GM12878 (cell line): ENCODE results near the gene TBC1D5. TPM values are rescaled to one million over a fixed set of nuclear protein-coding genes. Genes with fewer than 3 reads are reported as not detected.

Experiments used
- ATAC-seq: fragments of 200-7000 bp; cut with Tn5 transposase; 3 replicates; pipeline ENCODE4 v1.9.1; 2020; ENCODE audit warnings: mild to moderate bottlenecking, moderate library complexity
- BruUV-seq: library from RNA; stranded (reverse); fragments of 400-500 nt; replicated peaks from 2 replicates; lab custom pipeline; 2021; lab: Mats Ljungman, UMichigan
- CTCF ChIA-PET: fragments of 300-600 bp; sonication (Branson Sonifier 250); formaldehyde crosslinking; extraction: SDS; loops from one replicate; lab custom pipeline; 2021; ENCODE audit warnings: inconsistent platforms; lab: Yijun Ruan, JAX
- POLR2A ChIA-PET: fragments of 350-600 bp; formaldehyde crosslinking; extraction: SDS; loops from one replicate; lab custom pipeline; 2021; ENCODE audit warnings: inconsistent platforms; lab: Charles Lee
- RAD21 ChIA-PET: fragments of 300-600 bp; sonication (Branson Sonifier 250); formaldehyde crosslinking; loops from one replicate; lab custom pipeline; 2023; ENCODE audit warnings: antibody characterized with exemption; ENCODE audit not compliant: unreplicated experiment; lab: Charles Lee
- SMC1A ChIA-PET: fragments of 300-600 bp; sonication (Branson Sonifier 250); formaldehyde crosslinking; loops from one replicate; lab custom pipeline; 2023; ENCODE audit not compliant: unreplicated experiment, uncharacterized antibody; lab: Charles Lee
- DNase-seq: peaks from one replicate; pipeline ENCODE4 v3.0.0-alpha.2; 2011; ENCODE audit warnings: low read depth, low spot score
- FAIRE-seq: peaks from 3 replicates; lab custom pipeline; 2011; peaks lifted over from hg19 to GRCh38; lab: Jason Lieb, UNC
- H2AFZ ChIP-seq: 2 replicates; pipeline ENCODE4 v1.6.0; 2011; ENCODE audit warnings: low read depth, low read length, control low read depth; ENCODE audit not compliant: control insufficient read depth
- H3K27ac ChIP-seq: 2 replicates; pipeline ENCODE4 v1.5.1; 2011; ENCODE audit warnings: control low read depth; ENCODE audit not compliant: control insufficient read depth, insufficient read depth
- H3K27me3 ChIP-seq, 2 experiments: replicated peaks in 1 of 2; 2 replicates each; pipeline versions ENCODE4 v1.6.0 to v1.6.1; 2011; ENCODE audit warnings: low read length in 1 of 2; ENCODE audit not compliant: control insufficient read depth in 2 of 2, insufficient read depth in 2 of 2
- H3K36me3 ChIP-seq, 2 experiments: 2 replicates each; pipeline ENCODE4 v1.5.1; 2011; ENCODE audit warnings: low read length in 1 of 2; ENCODE audit not compliant: control insufficient read depth in 2 of 2, insufficient read depth in 2 of 2
- H3K4me1 ChIP-seq: 2 replicates; pipeline ENCODE4 v1.6.1; 2011; ENCODE audit warnings: mild to moderate bottlenecking, low read length, moderate library complexity, mixed read lengths; ENCODE audit not compliant: control insufficient read depth, insufficient read depth
- H3K4me2 ChIP-seq: 2 replicates; pipeline ENCODE4 v1.6.0; 2011; ENCODE audit warnings: control low read depth; ENCODE audit not compliant: control insufficient read depth, insufficient read depth
- H3K4me3 ChIP-seq: fragments of 200-600 bp; sonication (generic); 2 replicates; pipeline ENCODE4 v1.5.1; 2016
- H3K79me2 ChIP-seq: 2 replicates; pipeline ENCODE4 v1.6.0; 2011; ENCODE audit warnings: low read length; ENCODE audit not compliant: control insufficient read depth, insufficient read depth
- H3K9ac ChIP-seq: 2 replicates; pipeline ENCODE4 v1.8.0; 2011; ENCODE audit warnings: low read length, control low read depth, mixed read lengths; ENCODE audit not compliant: control insufficient read depth, insufficient read depth
- H3K9me3 ChIP-seq: replicated peaks from 3 replicates; pipeline ENCODE4 v1.5.1; 2011; ENCODE audit warnings: mild to moderate bottlenecking, low read length; ENCODE audit not compliant: control insufficient read depth, insufficient read depth
- H4K20me1 ChIP-seq: 2 replicates; pipeline ENCODE4 v1.6.0; 2011; ENCODE audit not compliant: control insufficient read depth, insufficient read depth
- JUNB ChIP-seq: IDR thresholded peaks from 2 replicates; pipeline ENCODE4 v1.6.1; 2016; ENCODE audit warnings: antibody characterized with exemption, mild to moderate bottlenecking
- MTA3 ChIP-seq: IDR thresholded peaks from 2 replicates; pipeline ENCODE4 v1.6.1; 2012; ENCODE audit warnings: low read length, inconsistent platforms, borderline replicate concordance
- NR2F1 ChIP-seq: fragments of 450-650 bp; conservative IDR thresholded peaks from 2 replicates; pipeline ENCODE4 v1.6.1; 2017; ENCODE audit warnings: mild to moderate bottlenecking
- POLR2A ChIP-seq: IDR thresholded peaks from 2 replicates; pipeline ENCODE4 v1.6.1; 2011; ENCODE audit warnings: low read depth, mild to moderate bottlenecking, low read length
- POLR2AphosphoS2 ChIP-seq: IDR thresholded peaks from 2 replicates; pipeline ENCODE4 v1.6.1; 2011; ENCODE audit warnings: low read depth, mild to moderate bottlenecking, low read length, improper control_type of control experiment, moderate library complexity
- YY1 ChIP-seq: IDR thresholded peaks from 2 replicates; pipeline ENCODE4 v1.6.1; 2011; ENCODE audit warnings: low read depth, mild to moderate bottlenecking, low read length
- WGBS: methylation state at CpG from one replicate; pipeline ENCODE4 v1.1.6; 2016; ENCODE audit warnings: low lambda C conversion rate; ENCODE audit not compliant: insufficient replicate concordance, insufficient coverage; ENCODE audit errors: missing lambda C conversion rate; 5-methylcytosine and 5-hydroxymethylcytosine counted together
- in situ Hi-C: fragments of 300-500 bp; cut with MboI; formaldehyde crosslinking; loops from 9 replicates; pipeline ENCODE4 v1.14.3; 2018; ENCODE audit warnings: mixed read lengths
- intact Hi-C: fragments of 100-400 bp; cut with micrococcal nuclease; formaldehyde crosslinking; loops from one replicate; pipeline ENCODE4 v1.14.2; 2022; ENCODE audit not compliant: unreplicated experiment
- polyA plus RNA-seq, 11 experiments: library from polyadenylated mRNA; depleted of rRNA in 4 of 11; unstranded in 6 of 11; stranded (reverse) in 5 of 11; fragments of >200 nt; fragmentation: Nextera tagmentation in 4 of 11; fragmentation: Illumina TruSeq in 1 of 11; extraction: Ambion mirVana in 4 of 11; extraction: Trizol in 1 of 11; gene quantifications; 1 replicate in 1 of 11; 2 replicates in 10 of 11; pipeline versions ENCODE4 v1.2.1 to v1.2.3, GENCODE V29; 2011 to 2016; ENCODE audit warnings: inconsistent platforms in 2 of 11, missing spikeins in 2 of 11, low read depth in 1 of 11
- total RNA-seq, 4 experiments: library from RNA; depleted of rRNA in 3 of 4; stranded (reverse); fragments of >200 nt in 3 of 4; fragmentation: Illumina TruSeq in 1 of 4; extraction: Trizol in 1 of 4; gene quantifications; 2 replicates each; pipeline versions ENCODE4 v1.2.1 to v1.2.3, GENCODE V29; 2013 to 2021

Gene TBC1D5
- total and polyA plus RNA-seq, 10 of the 15 experiments (the other 5 are each of a cell fraction or from before 2014, with no cell fraction given) = 5.5 to 61.0 (median 43.8) TPM

GRCh38 chr3:17154221-17154620, 588.2 kb downstream of the TBC1D5 start:
- Histone ChIP-seq H3K4me3 (no peak overlapping the region), H3K4me1 (peaks cover 25% of the 10 kb centered on the region), H3K9me3 (peaks cover 6% of the 10 kb centered on the region; the same call in 2 of the 3 replicates), H3K9ac (no peak overlapping the region), H2AFZ (no peak overlapping the region), H3K79me2 (no peaks in the 10 kb centered on the region), H3K27ac (no peak overlapping the region), H4K20me1 (no peaks in the 10 kb centered on the region), H3K36me3 (peaks cover 6 to 17% of the 10 kb centered on the region in 2 experiments; a peak in 3 of 4 replicates), H3K4me2 (no peak overlapping the region), H3K27me3 (no peaks in the 10 kb centered on the region)
- FAIRE-seq (no peak), DNase-seq (no peak), ATAC-seq (no peak)
- POLR2A ChIA-PET = no interaction called here
- RAD21 ChIA-PET = no interaction called here
- CTCF ChIA-PET = interaction anchor here (1.1 to 1.6 kb wide), 2 partner anchors 25 to 327 kb away, joined by 3 to 4 read pairs; no protein-coding TSS in a partner anchor
- SMC1A ChIA-PET = interaction anchor here (1.3 to 4.6 kb wide), 3 partner anchors 25 to 108 kb away, joined by 4 to 39 read pairs (median 25); no protein-coding TSS in a partner anchor
- in situ Hi-C loops = no loop called here
- TF ChIP-seq MTA3 = no peak
- no peak for TF ChIP-seq JUNB
- TF ChIP-seq POLR2A = peak; percentile 9; the same call in 1 of the 2 replicates
- BruUV-seq = no TSS peak
- intact Hi-C loops = loop anchor here (5.0 to 10.0 kb wide), 2 partner anchors 102 to 269 kb away; partner anchors contain the start of gene PLCL2
- WGBS = 96% methylated on average over 5 of the region's 5 CpGs

GRCh38 chr3:17153209-17153608, 589.2 kb downstream of the TBC1D5 start:
- 99% methylated on average over 4 of the region's 4 CpGs for WGBS
- no peaks in the 10 kb centered on the region for H3K27me3 ChIP-seq

More at GRCh38 chr3:17153209-17153608, 589.2 kb downstream of the TBC1D5 start:
- no TSS peak for BruUV-seq
- Histone ChIP-seq H4K20me1 (no peaks in the 10 kb centered on the region), H3K9ac (no peak overlapping the region), H3K9me3 (peaks cover 6% of the 10 kb centered on the region; the same call in 2 of the 3 replicates), H3K79me2 (no peaks in the 10 kb centered on the region), H3K4me1 (peaks cover 25% of the 10 kb centered on the region), H2AFZ (no peak overlapping the region), H3K4me2 (no peak overlapping the region), H3K36me3 (peaks cover 3 to 17% of the 10 kb centered on the region in 2 experiments; a peak in 3 of 4 replicates), H3K4me3 (no peak overlapping the region), H3K27ac (no peak overlapping the region)
- ChIA-PET CTCF (interaction anchor here (1.6 to 3.6 kb wide), 2 partner anchors 26 to 30 kb away, joined by 4 to 12 read pairs; no protein-coding TSS in a partner anchor), POLR2A (interaction anchor here (2.0 kb wide), 1 partner anchor 43 kb away, joined by 10 read pairs; no protein-coding TSS in a partner anchor), SMC1A (interaction anchor here (0.6 to 4.6 kb wide), 7 partner anchors 10 to 1011 kb away, joined by 3 to 51 read pairs (median 16); no protein-coding TSS in a partner anchor), RAD21 (interaction anchor here (0.8 to 1.0 kb wide), 2 partner anchors 244 to 311 kb away, joined by 3 read pairs; no protein-coding TSS in a partner anchor)
- TF ChIP-seq POLR2AphosphoS2 (no peak), NR2F1 (no peak), POLR2A (no peak), YY1 (peak; percentile 55; the same call in 1 of the 2 replicates)
- in situ Hi-C loops = no loop called here
- FAIRE-seq (no peak), DNase-seq (no peak), ATAC-seq (no peak)
- intact Hi-C loops = loop anchor here (5.0 to 10.0 kb wide), 2 partner anchors 101 to 268 kb away; partner anchors contain the start of gene PLCL2
